AG10803 (cell line): Measurements from ENCODE around the gene PRICKLE2.

Source experiments
- DNase-seq: peaks from one replicate; pipeline ENCODE4 v3.0.0; 2010; ENCODE audit warnings: low read depth
- H3K4me3 ChIP-seq: 2 replicates; pipeline ENCODE4 v1.5.1; 2011; ENCODE audit warnings: mild to moderate bottlenecking, low read length, control low read depth
- CTCF ChIP-seq: conservative IDR thresholded peaks from 2 replicates; pipeline ENCODE4 v1.5.1; 2011; ENCODE audit warnings: mild to moderate bottlenecking, low read length, control low read depth, inconsistent platforms

PRICKLE2 gene

GRCh38 chr3:64228110-64228509 lies 2.8 kb upstream of the PRICKLE2 start:
- no peak for TF ChIP-seq CTCF
- no peak for DNase-seq
- no peak overlapping the region for H3K4me3 ChIP-seq

GRCh38 chr3:64226730-64227129 lies 1.5 kb upstream of the PRICKLE2 start:
- no peak for TF ChIP-seq CTCF
- no peak for DNase-seq
- no peak overlapping the region for H3K4me3 ChIP-seq

- DNase-seq = no peak
- peak overlapping the region; percentile 69 for H3K4me3 ChIP-seq
- TF ChIP-seq CTCF = no peak
Measured at GRCh38 chr3:64225695-64226499, 631 bp upstream of the PRICKLE2 start.

GRCh38 chr3:64223791-64224745 lies 1.2 kb downstream of the PRICKLE2 start:
- TF ChIP-seq CTCF = peak; percentile 50
- H3K4me3 ChIP-seq = peak overlapping the region; percentile 69
- peak; percentile 68 for DNase-seq

- no peak for DNase-seq
- H3K4me3 ChIP-seq = peak overlapping the region; percentile 69
- no peak for TF ChIP-seq CTCF
Measured at GRCh38 chr3:64222501-64223111, 2.7 kb downstream of the PRICKLE2 start.

- TF ChIP-seq CTCF = no peak
- DNase-seq = no peak
- no peak overlapping the region for H3K4me3 ChIP-seq
Measured at GRCh38 chr3:64221571-64222257, 3.6 kb downstream of the PRICKLE2 start.
